ENCODE data around the gene AP3B1.

AP3B1 gene, protein sequence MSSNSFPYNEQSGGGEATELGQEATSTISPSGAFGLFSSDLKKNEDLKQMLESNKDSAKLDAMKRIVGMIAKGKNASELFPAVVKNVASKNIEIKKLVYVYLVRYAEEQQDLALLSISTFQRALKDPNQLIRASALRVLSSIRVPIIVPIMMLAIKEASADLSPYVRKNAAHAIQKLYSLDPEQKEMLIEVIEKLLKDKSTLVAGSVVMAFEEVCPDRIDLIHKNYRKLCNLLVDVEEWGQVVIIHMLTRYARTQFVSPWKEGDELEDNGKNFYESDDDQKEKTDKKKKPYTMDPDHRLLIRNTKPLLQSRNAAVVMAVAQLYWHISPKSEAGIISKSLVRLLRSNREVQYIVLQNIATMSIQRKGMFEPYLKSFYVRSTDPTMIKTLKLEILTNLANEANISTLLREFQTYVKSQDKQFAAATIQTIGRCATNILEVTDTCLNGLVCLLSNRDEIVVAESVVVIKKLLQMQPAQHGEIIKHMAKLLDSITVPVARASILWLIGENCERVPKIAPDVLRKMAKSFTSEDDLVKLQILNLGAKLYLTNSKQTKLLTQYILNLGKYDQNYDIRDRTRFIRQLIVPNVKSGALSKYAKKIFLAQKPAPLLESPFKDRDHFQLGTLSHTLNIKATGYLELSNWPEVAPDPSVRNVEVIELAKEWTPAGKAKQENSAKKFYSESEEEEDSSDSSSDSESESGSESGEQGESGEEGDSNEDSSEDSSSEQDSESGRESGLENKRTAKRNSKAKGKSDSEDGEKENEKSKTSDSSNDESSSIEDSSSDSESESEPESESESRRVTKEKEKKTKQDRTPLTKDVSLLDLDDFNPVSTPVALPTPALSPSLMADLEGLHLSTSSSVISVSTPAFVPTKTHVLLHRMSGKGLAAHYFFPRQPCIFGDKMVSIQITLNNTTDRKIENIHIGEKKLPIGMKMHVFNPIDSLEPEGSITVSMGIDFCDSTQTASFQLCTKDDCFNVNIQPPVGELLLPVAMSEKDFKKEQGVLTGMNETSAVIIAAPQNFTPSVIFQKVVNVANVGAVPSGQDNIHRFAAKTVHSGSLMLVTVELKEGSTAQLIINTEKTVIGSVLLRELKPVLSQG

DNA sequence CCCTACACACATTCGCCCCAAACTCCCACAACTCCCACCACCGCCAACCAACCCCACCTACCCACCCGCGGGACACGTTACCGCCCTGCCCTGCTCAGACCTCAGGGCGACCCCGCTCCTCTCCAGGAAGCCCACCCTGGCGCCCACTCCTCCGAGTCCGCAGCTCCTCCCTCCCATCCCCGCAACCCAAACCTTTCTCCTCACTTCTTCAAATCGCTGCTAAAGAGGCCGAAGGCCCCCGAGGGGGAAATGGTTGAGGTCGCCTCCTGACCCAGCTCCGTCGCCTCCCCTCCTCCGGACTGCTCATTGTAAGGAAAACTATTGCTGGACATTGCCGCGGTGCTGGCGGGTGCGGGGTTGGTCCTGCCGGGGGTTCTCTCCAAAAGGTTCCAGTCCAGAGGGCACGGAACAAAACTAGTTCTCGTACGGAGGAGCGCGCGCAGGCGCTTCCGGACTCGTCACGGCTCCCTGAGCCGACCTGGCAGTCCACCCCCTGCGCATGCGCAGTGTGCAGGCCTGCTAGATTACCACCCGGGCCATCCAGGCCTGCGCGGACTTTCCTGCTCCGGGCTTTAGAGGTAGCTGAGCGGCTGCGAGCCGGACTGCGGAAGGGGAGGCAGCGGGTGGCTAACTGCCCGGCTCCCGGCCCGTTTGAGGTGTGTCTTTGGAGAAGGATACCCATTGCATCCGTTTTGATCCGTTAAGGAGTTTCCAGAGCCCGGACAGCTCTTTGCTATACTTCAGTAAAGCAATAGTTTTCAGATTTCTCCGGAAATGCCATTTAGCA lies at the start of gene AP3B1:
AP3B1 (minus strand) TSS at position 451 of the 787 bp plus-strand sequence; CDS start at position 332, 119 bp downstream.
- DNase-seq: peak; percentile 92

DNA sequence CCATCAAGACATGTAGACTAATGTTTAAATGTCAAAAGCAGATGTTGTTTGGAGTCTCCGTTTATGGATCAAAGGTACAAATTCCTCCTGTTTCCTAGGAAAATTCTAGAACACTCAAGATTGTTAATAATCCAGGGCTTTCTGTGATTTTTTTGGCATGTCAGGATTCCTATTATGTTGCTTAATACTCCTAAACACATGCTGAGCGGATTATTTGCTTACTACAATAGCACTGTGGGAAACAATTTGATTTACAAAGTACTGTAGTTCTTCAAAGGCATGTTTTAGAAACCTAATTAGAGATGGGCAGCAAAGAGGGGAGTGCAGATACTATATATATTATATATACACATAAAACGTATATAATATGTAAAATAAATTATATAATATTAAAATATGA lies 46.9 kb upstream of the AP3B1 start:
- no peak for DNase-seq

DNA sequence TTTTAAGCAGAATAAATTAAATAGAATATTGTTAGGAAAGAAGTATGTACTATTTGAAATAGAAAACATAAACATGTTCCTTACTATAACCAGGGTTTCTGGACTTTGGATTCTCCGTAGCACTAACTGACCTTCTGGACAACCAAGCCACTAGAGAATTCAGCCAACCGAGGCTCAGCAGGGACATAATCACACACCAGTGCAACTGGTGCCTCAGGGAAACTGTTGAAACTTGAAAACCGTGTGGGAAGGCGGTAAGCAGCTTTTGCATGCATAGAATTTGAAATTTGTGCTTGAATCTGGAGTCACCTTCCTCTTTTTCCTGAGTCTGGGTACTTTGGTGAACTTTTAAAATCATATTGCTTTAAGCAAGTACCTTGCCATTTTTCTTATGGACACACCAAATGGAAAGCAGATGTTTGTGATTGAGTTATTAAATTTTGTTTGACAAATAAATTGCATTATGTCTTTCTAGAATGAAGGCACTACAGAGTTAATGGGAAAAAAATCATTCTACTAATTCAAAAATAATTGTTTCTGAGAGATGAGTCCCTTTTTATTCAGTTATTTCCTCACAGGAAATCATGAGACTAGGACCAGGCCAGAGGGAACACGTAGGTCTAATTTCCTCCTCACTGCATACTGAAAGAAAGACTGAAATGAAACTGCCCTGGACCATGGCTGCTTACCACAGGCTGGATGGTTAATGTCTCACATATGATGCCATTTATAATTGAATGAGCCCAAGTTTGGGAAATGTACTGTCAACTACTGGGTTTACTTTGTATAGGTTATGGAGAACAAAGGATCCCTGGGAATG lies 45.3 kb upstream of the AP3B1 start:
- DNase-seq: no peak

DNA sequence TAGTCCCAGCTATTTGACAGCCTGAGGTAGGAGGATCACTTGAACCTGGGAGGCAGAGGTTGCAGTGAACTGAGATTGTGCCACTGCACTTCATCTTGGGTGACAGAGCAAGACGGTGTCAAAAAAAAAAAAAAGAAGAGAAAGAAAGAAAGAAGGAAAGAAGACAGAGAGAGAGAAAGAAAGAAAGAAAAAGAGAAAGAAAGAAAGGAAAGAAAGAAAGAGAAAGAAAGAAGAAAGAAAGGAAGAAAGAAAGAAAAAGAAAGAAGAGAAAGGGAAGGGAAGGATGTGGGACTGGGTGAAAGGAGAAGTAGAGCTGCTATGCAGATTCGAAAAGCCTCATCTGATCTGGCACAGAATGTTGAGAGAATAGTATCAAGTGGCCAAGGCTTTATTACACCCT lies 42.2 kb upstream of the AP3B1 start:
- DNase-seq: no peak

DNA sequence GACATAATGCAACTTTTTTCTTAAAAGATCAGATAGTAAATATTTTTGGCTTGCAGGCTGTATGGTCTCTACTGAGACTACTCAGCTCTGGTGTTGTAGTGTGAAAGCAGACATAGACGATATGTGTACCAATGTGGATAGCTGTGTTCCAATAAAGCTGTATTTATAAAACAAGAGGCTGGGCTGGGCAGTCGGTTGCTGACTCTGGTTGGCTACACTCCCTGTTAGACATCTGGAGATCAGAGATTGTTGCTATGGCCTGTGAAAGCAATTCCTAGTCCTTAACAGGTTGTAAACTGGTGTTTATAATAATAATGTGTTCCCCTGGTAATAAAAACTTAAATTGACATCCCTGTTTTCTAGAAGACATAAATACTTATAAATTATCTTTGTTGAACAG lies 41.5 kb upstream of the AP3B1 start:
- no peak for DNase-seq

DNA sequence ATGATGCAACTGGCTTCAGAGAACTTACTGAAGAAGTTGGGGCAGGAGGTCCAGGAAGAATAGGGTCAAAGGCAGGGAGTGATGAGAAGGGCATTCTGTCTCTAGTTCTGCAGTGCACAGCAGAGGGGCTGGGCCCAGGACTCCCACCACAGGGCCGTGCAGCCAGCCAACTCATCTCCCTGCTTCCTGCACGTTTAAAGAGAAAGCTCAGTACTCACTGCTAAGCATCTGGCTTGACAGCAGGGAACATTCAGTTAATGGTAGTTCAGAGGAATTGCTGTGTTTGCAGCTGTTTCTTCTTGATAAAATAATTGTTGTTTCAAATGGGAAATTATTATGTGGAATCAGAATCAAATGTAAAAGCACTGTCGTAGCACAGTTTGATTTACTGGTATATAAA lies 40.3 kb upstream of the AP3B1 start:
- DNase-seq: no peak

DNA sequence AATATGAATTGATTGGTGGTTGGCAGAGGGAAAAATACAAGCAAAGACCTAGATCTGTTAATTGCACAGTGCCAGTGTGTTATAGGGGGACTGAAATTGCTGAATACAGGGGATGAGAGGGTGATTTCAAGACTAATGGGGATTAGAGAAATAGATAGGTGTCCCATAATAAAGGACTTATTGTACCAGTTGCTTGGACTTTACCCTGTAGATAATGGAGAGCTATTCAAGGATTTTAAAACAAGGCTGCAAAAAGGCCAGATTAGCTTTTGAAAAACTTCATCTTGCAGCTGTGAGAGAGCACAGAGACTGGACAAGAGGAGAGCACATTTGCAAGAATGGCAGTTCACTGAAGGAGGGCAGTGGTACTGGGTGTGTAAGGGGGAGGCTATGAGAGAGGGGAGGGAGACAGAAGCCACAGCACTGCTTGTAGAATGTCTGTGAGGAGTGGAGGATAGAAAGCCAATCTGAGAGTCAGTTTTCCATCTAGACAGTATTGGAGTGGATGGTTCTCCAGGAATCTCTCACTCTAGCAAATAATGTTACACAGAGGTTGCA lies 37.1 kb upstream of the AP3B1 start:
- no peak for DNase-seq

DNA sequence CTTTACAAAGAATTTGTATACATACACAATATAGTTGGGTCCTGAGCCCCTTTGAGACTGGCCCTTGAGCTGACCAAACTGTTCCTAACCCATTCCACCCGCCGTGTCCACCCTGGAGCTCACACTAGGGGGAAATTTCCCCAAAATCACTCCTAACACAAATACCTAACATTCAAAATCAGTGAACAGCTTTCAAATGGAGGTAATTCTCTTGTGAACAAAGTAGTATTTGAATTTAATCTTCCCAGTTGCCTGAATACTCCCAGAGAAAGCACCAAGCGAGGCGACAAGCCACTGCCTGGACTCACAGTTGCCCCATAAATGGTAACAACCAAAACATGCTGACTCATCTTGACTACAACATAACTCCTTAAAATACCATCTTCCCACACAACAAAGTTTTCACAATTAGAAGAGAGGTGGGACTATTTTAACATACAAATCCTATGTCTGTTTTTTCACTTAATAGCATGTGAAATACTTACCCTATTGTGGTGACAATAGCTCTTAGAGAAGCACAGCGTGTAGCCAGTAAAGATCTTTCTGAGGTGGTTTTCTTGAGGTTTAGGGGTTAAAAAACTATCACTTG lies 34.2 kb upstream of the AP3B1 start:
- no peak for DNase-seq

DNA sequence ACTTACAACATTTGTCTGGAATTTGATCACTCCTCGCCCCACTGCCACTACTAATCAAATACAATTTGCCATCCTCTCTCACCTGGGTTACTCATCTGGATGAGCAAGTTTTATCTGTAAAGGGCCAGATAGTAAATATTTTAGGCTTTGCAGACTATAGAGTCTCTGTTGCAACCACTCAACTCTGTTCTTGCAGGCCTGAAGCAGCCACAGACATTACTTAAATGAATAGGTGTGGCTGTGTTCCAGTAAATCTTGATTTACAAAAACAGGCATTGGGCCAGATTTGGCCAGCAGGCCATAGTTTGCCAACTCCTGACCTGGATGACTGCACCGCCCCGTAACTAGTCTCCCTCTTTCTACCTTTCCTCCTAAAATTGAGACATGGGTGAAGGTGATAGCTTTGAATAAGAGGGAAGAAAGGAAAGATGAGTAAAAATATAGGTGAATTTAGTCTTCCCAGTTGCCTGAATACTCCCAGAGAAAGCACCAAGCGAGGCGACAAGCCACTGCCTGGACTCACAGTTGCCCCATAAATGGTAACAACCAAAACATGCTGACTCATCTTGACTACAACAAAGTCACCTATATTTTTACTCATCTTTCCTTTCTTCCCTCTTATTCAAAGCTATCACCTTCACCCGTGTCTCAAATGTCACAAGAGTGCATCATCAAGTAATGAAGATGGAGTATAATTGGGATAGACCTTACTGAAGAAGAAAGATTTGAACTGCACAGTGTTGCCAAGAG lies 33.4 kb upstream of the AP3B1 start:
- DNase-seq: no peak

DNA sequence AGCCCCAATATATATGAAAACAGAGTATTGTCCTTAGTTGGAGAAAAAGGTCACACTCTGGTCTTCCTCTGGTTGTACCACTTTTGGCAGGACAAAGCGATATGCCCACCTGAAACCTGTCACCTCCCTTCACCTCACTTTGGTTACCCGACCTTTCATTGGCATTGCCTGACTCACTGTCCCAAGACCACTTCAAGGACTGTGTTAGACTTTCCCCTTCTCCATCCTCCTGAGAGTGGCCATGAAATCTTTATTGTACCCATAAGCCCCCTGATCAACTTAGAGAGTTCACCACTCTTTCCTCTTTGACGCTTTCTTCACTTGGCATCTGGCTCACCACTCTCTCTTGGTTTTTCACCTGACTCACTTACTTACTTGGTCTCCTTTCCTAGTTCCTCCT lies 32.4 kb upstream of the AP3B1 start:
- DNase-seq: no peak

DNA sequence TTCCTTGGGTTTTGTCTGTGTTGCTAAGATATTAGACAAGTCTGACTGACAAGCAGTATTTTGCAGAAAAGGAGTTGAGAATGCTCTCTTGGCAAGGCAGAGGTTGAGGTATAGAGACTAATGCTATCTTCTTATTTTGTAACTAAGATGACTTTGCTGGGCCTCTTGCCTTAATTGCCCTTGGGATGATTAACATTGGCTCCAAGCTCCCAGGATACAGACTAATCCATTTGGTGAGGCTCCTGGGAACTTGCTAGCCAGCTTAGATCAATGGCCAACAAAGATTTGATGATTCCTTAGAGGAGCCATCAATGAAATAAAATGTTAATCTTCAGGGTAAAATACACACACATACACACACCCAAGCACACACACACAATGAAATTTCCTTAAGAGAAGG lies 28.7 kb upstream of the AP3B1 start:
- no peak for DNase-seq

DNA sequence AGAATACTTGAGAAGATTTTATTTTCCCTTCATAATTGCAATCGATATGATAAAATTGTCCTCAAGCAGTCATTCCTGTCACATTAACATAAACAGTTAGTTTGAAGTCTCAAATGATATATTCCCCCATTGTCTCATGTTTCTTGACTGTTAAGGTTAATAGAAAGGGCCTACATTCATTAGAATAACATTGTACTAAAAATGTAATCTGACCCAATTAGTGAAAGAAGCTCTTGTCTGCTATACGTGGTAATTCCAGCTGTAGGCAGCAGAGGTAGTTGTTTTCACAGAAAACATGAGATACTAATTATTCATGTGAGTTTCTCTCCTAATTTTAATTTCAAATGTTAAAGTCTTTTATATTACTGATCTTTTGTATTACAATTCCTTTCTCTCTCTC lies 25.9 kb upstream of the AP3B1 start:
- DNase-seq: no peak

DNA sequence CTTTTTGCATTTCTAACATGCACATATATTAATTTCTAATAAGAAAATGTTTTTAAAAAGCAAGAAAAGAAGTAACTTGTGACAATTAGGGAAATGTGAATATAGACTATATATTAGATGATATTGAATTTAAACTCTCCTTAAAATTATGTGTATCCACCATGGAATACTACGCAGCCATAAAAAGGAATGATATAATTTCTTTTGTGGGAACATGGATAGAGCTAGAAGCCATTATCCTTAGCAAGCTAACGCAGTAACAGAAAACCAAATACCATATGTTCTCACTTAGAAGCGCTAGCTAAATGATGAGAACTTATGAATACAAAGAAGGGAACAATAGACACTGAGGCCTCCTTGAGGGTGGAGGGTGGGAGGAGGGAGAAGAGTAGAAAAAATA lies 23.8 kb upstream of the AP3B1 start:
- no peak for DNase-seq

DNA sequence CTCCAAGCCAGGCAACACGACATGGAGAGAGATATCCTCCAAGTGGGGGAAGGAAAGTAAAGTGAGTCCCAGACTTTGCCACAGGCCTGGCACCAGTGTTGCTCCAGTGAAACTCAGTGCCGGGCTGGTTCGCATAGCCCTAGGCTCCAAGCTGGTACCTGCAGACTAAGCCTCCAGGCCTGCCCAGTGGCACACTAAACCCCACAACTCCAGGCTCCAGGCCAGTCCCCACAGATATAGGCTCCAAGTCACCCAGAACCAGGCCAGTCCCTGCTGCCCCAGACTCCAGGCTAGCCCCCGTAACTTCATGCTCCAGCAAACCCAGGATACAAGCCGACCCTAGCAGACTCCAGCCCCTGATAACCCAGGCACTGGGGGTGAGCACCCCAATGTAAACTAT lies 23.0 kb upstream of the AP3B1 start:
- DNase-seq: no peak

DNA sequence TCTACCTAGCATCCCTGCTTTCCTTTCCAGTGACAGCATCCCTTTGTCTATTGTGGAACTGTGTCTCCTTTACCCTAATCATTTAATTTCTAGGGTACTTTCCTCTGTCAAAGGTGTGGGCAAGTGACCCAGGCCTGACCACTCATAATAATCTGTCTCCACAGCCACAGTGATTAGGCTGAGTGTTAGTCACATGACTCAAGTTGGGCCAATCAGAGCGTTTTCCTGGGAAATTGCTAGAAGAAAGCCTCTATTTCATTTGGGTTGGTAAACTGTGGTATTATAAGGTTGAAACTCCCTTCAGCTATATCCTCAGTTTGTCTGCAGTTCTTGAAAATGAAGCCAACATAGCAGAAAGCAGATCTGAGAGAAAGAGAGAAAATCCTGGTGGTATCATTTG lies 14.2 kb upstream of the AP3B1 start:
- no peak for DNase-seq

DNA sequence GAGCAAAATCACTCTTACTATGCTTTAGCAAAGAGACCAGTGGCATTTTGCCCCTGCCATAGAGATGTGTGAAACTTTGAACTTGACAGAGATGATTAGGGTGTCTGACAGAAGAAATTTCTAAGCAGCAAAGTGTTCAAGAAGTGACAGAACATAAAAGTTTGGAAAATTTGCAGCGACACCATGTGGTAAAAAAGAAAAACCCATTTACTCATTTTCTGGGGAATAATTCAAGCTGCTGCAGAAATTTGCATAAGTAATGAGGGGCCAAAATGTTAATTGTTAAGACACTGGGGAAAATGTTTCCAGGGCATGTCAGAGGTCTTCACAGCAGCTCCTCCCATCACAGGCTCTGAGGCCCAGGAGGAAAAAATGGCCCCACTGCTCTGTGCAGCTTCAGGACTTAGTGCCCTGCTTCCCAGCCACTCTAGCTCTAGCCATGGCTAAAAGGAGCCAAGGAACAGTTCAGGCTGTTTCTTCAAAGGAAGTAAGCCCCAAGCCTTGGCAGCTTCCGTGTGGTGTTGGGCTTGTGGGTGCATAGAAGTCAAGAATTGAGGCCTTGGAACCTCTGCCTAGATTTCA lies 6.1 kb upstream of the AP3B1 start:
- DNase-seq: no peak

DNA sequence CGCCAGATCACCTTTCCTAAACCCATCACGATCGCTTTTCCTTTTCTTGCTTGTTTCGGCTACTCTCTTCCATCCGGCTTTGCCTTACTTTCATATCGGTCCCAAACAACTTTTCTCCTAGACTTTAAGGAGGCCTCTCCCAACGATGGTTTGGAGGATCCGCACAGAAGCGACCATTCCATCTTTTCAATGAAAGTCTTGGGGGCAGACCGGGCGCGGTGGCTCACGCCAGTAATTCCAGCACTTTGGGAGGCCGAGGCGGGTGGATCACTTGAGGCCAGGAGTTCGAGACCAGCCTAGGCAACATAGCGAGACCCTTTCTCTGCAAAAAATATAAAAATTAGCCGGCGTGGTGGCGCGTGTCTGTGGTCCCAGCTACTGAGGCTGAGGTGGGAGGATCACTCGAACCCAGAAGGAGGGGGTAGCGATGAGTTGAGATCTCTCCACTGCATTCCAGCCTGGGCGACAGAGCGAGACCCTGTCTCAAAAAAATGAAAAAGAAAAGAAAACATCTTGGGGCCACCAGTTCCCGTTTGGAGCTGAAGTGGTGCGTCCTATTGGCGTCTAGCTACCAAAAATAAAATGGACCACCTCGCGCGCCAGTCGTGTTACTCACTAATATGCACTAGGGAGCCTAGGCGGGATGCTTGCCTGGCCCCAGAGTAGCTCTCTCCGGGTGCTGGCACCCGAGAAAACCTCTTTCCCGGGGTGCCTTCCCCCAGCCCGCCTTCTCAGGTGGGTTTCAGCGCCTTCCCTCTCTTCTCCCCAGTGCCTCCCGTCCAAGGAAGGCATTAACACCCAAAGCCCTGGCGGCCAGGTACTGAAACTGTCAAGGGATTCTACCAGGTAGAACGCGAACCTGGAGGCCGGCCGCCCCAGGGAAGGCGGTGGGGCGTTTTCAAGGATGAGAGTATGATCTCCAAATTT lies 800 bp upstream of the AP3B1 start:
- no peak for DNase-seq

DNA sequence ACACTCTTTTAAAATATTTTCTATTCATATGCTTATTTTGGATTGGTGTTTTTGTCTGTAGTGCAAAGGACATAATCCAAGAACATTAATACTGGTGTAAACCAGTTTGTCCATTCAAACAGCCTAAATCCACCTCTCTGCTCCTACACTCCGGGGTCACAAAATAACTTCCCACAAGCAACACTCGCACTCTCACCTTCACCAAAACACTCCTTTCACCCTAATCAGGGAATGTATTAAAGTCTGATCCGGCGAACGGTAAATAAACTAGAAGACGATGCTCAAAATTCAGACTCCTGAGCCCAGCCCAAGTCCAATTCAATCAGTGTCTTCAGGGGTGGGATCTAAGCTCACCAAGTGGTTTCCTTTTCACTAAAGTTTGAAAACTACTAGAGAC lies 649 bp downstream of the AP3B1 start:
- DNase-seq: no peak

DNA sequence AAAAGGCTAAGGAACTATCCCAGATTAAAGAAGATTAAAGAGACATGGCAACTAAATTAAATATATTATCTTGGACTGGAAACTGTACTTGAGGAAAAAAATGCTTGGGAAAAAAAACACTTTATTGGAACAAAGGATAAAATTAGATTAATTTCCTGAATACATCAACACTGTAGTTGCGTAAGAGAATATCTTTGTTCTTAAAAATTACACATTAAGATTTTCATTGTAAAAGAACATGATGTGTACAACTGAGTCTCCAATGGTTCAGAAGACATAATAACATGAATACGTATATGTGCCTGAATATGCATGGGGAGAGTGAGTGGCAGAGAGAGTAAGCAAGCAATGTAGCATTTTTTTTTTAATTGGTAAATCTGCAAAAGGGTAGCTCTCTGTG lies 2.8 kb downstream of the AP3B1 start:
- DNase-seq: no peak
